GM21381 (cell line): ENCODE data around the gene PLSCR3.
A peak's percentile ranks its signal among the peaks of the same experiment; 100 is the strongest.

Source experiments
- ATAC-seq: cut with Tn5 transposase; IDR thresholded peaks from one replicate; pipeline ENCODE4 v1.9.1; 2021; ENCODE audit warnings: mild to moderate bottlenecking, moderate library complexity; ENCODE audit not compliant: unreplicated experiment

The PLSCR3 gene

DNA sequence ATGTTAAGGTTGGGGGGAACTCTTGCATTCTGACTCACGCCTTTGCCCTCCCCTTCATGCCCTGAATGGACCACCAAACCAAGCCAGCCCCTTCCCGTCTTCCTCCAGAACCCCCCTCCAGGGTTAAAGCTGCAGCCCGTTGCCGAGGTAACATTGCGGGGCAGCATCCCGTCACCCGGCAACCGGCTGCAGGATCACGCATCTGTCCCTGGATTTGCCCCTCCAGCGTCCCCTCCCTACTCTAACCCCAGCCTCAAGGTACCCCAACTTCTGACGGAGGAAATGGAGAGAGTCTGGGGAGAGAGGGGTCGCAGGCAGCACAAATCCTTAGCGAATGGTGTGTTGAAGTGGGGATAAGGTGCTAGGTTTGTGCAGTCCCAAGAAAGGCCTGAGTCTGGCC lies 12.8 kb upstream of the PLSCR3 start:
- ATAC-seq: no peak

DNA sequence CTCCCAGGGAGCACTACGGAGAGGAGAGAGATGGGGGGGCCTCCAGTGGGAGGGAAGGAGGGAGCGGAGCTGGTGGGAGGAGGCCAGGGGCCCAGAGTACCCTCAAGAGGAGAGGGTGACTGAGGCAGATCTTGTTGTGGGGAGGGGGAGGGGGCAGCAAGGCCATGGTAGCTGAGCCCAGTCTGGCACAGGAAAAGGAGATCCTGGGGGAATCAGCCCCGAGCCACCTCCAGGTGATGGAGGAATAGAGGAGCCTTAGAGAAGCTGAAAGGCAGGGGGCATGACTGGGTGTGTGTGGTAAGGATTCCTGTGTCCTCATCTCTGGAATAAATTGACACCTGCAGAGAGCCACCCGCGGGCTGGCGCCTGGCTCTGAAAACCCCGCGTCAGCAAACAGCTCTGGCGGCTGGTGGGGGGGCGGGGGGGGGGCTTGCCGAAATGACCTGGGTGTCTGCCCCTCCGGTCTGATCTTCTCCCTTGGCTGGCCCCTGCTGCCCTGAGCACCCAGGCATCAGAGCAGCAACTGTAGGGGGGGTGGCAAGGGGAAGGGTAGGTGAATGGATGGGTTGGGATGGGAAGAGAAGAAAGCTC lies 12.0 kb upstream of the PLSCR3 start:
- ATAC-seq: no peak

DNA sequence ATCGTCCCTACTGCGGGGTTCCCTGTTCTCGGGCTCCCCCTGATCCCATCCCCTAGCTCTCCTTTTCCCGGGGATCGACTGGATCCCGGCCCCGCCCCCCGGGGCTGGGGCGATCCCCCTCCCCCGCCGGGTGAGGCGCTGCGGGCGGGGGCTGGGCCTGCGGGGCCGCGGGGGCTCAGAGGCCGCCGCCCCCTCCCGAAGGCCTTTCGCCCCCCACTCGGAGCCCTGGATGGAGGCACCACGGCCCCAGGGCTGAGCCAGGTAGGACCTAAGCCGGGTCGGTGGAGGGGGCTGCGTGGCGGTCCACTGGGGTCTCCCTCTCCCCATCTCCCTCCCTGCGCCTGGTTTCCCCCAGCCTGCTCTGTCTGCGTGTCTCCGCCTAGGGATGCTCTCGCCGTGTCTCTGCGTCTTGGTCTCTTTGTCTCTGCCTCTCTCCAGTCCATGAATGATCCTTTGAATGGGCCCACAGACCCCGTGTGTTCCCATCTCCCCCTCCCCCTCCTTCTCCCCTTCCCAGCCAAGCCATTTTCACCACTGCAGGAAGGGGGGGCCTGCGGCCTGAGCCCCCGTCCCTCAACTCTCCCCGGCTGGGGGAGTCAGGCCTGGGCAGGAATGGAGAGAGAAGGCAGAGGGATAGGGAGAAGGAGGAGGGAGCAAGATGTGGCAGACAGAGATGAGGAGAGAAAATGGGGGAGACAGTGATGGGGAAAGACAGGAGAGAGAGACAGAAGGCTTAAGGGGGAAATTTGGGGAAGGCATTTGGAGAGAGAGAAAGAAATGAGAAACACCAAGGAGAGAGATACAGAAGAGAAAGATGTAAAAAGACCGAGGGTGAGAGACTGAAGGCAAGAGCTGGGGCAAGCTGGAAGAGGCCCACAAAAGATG lies 11.3 kb upstream of the PLSCR3 start:
- ATAC-seq: no peak

DNA sequence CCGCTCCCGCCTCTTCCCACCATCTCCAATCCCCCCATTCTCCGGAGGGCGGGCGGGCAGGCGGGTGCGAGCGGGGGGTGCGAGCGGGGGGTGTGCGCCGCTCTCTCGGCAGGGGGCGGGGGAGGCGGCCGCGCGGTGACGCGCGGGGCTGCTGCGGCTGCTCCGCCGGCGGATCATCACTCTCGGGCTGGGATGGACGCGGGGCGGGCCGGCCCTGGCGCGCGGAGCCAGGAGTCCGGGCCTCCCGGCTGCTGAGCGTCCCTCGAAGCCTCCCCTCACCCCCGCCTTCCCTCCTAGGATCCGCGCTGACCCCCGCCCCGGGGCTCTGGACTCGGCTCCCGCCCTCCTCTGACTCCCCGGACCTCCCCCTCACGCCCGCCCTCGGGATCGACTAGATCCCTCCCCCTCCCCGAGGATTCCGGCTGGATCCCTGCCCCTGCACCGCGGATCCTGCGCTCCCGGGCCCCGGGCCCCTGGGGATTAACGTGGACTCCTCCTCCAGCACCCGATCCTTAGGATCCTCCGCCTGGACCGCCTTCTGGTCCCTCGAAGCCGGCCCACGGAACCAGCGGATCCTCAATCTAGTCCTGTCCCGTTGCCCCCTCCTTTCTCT lies 10.5 kb upstream of the PLSCR3 start:
- peak; percentile 21 for ATAC-seq

DNA sequence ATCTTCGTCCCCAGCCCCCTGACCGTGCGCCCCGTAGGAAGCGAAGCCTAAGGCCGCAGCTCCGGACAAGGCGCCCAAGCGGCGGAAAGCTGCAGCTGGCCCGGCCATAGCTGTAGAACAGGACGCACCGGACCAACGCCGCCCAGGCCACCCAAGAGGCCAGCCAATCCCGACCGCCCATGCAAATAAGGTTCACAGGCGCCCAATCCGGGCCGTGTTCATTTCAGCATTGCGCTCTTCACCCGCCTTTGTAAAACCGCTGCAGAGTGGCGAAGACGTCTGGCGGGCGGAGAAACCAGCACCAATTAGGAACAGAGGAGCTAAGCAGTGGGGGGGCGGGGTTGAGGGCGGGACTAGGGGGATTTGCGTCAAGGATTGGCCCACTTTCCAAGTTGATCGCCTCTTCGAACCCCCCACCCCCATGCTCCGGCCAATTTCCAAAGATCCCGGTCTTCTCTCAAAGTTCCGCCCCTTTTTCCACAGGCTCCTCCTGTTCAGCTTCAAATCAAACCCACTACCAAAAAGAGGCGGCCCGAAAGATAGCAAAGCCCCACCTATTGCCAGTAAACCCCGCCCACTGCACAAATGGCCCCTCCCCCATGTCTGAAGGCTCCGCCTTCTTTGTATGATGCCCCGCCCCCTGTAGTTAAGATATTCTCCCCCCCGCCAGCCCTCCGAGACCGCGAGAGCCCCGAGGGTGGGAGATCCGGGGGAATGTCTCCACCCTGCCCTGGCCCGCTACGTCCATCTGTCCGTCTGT lies 9.8 kb upstream of the PLSCR3 start, which contains the start of gene TMEM256:
TSS of gene TMEM256 (minus strand) at position 121 of the 760 bp plus-strand sequence. CDS start at position 108, 13 bp downstream.
- peak; percentile 90 for ATAC-seq

DNA sequence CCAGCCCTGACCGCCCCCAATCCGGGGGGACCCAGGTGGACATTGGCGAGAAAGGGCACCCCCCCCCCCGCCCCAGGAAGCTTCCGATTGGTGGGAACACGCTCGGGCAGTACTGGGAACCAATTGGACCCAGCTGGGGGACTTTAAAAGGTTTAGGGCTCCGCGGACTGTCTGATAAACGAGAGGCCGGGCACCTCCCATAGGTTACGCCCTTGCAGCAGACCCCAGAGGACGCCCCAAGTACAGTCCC lies 9.3 kb upstream of the PLSCR3 start:
- no peak for ATAC-seq

DNA sequence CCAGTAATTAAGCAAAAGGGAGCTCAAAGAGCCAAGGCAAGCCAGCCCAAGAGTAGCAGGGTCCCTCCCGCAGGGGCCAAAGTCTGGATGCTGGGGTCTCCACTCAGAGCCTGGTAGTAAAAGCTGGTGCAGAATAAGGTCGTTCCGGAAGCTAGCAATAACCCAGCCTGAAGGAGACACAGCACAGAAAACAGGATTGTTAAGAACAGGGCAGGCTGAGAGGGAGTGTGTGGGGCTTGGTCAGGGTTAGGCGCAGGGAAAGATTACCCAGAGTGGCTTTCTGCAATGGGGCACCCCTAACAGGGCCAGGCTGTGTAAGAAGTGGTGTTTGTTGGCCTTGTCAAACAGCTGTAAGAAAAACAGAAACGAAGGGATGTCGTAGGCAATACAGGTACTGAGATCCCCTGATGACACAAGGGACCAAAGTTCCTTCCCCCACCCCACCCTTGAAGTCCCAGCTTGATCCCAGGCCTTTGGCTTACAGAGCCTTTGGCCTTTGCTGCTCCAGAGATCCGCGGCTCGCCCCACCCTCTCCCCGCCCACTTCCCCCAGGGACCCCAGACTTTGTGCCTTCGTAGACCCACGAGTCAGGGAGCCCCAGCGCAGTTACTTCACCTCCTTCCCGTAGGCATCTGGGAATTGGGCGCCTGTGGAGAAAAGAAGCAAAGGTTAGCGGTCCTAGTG lies 8.9 kb upstream of the PLSCR3 start:
- no peak for ATAC-seq

DNA sequence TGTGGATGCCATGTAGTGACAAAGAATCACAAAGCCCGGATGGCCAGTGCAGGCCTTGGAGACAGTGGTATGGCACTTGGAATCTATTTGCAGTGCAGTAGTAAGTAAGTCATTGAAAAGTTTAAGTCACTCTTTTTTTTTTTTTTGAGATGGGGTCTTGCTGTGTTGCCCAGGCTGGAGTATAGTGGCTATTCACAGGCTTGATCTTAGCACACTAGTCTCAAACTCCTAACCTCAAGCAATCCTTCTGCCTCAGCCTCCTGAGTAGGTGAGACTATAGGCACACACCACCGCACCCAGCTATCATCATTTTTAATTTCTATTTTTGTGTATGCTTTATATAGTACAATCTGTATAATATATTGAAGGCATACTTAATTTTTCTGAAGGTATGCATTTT lies 4.3 kb upstream of the PLSCR3 start:
- no peak for ATAC-seq

DNA sequence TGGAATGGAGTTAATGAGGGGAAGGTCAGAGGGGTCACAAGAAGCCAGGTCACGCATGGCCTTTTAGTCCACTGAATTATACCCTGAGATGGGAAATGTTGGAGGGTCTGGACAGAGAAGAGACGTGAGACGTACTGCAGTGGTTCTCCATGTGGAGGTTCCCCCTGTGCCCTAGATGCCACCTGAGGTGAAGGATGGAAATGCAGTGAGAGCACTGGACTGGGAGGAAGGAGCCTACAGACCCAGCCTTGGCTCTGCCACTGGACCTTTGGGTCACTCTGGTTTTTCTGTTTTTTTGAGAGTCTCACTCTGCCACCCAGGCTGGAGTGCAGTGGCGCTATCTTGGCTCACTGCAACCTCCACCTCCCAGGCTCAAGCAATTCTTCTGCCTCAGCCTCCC lies 1.8 kb upstream of the PLSCR3 start:
- no peak for ATAC-seq

DNA sequence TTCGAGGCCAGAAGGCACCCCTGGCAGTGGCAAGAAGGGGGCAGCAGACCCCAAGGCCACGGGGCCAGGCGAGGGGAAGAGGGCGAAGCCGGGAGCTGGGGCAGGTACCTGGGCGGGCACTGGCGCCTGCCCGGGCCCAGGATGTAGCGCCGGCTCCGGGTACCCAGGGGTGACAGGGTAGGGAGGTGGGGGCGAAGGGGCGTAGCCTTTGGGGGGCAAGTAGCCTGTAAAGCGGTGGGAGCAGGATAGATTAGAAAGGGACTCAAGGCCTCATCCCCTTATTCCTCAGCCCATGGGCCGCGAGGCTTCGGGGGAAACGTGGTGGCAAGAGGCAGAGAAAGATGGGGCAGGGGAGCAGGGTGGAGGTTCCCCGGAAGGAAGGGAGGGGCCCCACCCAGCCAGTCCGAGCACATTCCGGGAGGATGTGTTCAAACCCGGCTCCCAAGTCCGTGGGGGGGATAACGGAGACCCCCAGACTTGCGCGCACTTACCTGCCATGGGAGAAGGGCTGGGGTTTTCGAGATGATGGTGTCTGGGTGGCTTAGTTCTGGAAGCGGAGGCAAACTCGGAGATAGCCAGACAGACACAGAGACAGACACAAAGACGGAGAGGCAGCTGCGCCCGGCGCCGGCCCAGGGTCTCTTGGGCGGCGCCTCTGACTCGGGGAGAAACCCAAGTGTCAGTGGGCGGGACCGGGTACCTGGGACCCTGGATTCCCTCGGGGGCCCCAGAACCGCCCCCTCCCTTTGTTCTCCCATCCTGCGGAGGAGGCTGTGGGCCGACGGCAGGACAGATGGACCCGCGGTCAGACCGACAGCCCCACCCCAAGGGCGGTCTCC lies 493 bp downstream of the PLSCR3 start:
- ATAC-seq: peak; percentile 44

DNA sequence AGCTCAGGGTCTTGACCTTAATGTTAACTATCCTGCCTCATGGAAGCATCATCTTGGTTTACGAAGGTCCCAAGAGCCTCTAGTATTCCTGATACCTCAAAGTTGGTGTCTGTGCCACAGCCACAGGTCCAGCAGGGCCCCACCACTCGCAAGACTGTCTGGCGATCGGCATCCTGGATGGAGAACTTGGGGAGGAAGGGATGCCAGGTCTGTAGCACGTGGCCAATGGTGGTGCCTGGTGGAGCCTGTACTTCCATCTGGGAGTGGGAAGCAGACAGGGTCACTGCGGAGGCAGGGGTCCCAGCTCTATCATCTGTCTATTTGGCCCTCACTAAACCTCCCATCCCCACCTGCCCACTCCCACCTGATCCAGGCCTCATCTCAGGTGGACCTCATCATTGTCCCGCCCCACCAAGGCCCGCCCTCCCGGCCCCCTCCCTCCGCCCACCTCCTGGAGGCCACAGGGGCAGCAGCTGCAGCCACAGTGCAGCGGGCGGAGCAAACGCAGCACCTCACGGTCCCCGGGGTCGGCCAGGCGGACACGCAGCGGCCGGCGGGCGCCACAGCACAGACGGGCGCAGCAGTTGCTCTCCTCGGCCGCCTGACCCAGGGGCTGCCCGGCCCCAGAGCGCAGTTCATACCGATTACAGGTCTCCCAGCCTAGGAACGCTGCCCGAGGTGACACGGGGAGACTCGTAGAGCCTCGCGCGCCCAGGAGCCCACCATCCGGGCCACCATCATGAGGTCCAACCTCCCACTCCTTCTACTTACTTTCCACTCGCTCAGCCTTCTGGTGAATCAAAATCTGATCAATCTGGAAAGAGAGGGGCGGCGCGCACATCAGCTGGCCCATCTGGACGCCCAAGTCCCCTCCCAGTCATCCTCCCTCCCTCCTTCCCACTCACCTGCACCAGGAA lies 1.4 kb downstream of the PLSCR3 start:
- ATAC-seq: no peak

DNA sequence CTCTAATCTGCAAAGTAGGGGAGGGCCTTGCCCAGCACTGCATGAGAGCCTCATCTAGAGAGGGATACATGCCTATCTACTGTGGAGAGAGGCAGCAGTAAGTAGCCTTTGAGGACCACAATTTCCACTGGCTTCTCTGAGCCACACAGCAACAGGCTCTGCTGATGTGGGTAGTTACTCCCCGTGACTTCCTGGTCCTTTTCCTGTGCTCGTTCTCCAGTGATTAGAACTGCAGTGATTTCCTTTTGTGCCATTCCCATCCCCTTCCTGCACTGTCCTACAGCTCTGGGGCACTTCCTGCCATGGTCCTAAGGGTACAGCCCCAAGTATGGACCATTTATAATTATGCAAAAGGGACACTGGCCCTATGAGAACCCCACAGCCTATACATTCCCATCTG lies 3.0 kb downstream of the PLSCR3 start:
- ATAC-seq: no peak

DNA sequence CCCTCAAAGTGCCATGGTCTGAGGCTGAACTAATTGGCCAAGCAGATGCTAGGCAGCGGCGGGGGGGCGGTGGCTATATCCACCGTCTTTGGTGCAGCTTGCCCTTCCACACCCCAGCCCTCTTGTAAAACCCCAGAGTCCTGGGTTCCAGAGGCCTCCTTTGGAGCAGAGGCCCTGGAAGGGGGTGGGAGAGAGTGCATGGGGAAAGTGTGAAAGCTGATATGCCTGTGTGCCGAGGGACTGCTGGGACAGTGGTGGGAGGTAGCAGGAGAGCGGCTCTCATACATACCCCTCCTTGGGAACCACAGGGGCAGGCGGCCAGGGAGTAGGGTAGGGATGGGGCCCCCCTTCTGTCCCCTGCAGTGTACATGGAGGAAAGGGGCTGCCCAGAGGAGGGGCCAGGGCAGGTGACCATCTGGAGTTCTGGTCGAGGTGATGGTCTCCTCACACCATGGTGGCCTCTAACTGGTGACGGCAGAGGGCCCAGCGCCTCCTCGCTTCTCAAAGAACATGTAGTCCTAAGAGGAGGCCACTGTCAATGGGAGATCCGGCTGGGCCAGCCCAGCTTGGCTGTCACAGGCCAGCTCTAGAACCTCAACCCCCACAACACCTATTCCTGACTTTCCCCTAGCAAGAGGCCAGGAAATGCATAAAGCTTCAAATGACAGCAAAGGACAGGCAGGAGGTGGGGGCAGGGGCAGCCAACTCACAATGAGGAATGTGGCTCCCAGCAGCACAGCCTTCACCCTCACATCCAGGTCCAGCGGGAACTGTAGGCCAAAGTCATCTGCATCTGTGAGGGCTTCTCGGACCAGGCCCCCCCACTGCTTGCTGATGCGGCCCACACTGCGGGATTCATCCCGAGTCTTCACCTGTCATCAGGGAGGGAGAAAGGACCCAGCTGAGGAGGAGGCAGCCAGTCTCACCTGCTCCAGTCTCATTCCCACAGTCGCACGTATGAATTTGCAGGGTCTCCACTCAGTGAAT lies 4.1 kb downstream of the PLSCR3 start:
- no peak for ATAC-seq

DNA sequence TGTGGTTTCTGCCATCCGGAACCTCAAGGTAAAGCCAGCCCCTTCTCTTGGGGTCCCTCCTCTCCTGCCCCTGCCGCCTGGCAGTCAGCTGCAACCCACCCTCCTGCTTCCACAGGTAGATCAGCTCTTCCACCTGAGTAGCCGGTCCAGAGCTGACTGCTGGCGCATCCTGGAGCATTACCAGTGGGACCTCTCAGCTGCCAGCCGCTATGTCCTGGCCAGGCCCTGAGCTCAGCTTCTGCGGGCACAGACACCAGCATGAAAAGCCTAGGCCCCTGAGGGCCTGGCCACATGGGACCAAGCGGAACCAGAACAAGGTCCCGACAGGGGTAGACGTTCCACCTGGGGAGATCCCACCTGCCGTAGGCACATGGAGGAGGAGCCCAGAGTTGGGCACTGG lies 5.5 kb downstream of the PLSCR3 start:
- no peak for ATAC-seq

DNA sequence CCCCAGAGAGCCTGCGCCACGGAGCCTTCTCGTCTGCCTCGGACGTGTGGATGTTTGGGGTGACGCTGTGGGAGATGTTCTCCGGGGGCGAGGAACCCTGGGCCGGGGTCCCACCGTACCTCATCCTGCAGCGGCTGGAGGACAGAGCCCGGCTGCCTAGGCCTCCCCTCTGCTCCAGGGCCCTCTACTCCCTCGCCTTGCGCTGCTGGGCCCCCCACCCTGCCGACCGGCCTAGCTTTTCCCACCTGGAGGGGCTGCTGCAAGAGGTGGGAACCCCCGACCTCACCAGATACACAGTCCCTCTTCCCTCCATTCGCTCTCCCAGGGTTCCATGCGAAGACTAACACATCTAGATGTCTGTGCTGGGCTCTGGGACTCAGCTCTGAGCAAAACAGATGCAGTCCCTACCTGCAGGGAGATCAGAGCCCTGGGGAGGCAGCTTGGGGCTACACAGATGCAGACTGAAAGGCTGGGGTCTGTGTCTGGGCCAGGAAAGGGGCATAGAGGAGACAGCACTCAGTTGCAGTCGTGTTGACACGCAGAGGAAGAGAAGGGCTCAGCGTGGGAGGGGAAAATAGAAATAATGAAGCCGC lies 9.7 kb downstream of the PLSCR3 start:
- ATAC-seq: no peak

DNA sequence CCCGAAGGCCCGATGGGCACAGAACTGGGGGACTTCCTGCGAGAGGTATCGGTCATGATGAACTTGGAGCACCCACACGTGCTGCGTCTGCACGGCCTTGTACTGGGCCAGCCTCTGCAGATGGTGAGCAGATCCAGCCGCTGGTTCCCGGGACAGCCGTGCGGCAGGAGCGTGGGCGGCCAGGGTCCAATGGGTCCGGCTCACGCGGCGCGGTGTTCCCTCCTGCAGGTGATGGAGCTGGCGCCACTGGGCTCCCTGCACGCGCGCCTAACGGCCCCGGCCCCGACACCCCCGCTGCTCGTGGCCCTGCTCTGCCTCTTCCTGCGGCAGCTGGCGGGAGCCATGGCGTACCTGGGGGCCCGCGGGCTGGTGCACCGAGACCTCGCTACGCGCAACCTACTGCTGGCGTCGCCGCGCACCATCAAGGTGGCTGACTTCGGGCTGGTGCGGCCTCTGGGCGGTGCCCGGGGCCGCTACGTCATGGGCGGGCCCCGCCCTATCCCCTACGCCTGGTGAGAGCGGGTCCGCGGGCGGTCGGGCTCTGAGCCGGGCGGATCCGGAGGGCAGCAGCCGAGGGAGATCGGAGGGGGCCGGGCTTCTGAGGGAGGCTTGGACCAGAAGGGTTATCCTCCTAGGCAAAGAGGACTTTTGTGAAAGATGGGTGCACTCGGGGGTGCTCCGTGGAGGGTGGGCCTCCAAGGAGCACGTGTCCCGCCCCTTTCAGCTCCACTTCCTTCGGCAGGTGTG lies 10.4 kb downstream of the PLSCR3 start:
- ATAC-seq: peak; percentile 79

DNA sequence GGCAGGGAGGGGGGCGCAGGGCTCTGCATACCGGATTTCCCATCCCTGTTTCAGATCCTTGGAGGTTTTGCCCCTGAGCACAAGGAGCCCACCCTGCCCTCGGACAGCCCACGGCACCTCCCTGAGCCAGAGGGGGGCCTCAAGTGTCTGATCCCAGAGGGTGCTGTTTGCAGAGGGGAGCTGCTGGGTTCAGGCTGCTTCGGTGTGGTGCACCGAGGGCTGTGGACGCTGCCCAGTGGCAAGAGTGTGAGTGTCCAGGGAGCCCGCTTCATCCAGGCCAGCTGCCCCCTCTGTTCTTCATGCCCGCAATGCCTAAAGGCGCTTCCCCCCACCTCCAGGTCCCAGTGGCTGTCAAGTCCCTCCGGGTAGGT lies 11.0 kb downstream of the PLSCR3 start:
- no peak for ATAC-seq
